BJ (cell line): Measurements from ENCODE around the gene TRAPPC2B. TPM values are rescaled to one million over a fixed set of nuclear protein-coding genes. Genes with fewer than 3 reads are reported as not detected.

Experiments
- CTCF ChIA-PET: fragments of 350-600 bp; formaldehyde crosslinking; extraction: SDS; loops from one replicate; lab custom pipeline; 2021; ENCODE audit warnings: antibody characterized with exemption, inconsistent platforms; lab: Yijun Ruan, JAX
- POLR2A ChIA-PET: fragments of 300-600 bp; sonication (Branson Sonifier 250); formaldehyde crosslinking; extraction: SDS; loops from one replicate; lab custom pipeline; 2021; ENCODE audit warnings: antibody characterized with exemption; lab: Charles Lee
- DNase-seq: peaks from one replicate; pipeline ENCODE4 v3.0.0-alpha.2; 2011; ENCODE audit warnings: low read depth
- H3K27me3 ChIP-seq: 2 replicates; pipeline ENCODE4 v1.6.0; 2011; ENCODE audit warnings: low read length; ENCODE audit not compliant: control insufficient read depth, insufficient read depth
- H3K36me3 ChIP-seq: 2 replicates; pipeline ENCODE4 v1.5.1; 2011; ENCODE audit warnings: low read length; ENCODE audit not compliant: control insufficient read depth, insufficient read depth
- H3K4me3 ChIP-seq: 2 replicates; pipeline ENCODE4 v1.5.1; 2011; ENCODE audit warnings: low read depth, mild to moderate bottlenecking, control low read depth, low read length
- polyA plus RNA-seq: library from polyadenylated mRNA; depleted of rRNA; stranded (reverse); fragments of >200 nt; gene quantifications from 2 replicates; pipeline ENCODE4 v1.2.3, GENCODE V29; 2011
- TF ChIP-seq, protein P1 (sequence below): IDR thresholded peaks from 2 replicates; pipeline ENCODE4 v1.5.1; 2011; ENCODE audit warnings: low read depth, mild to moderate bottlenecking, control low read depth, inconsistent platforms, low read length, moderate library complexity; ENCODE audit not compliant: insufficient read depth

TRAPPC2B gene
- polyA plus RNA-seq, 1 experiment = 11.0 TPM

DNA sequence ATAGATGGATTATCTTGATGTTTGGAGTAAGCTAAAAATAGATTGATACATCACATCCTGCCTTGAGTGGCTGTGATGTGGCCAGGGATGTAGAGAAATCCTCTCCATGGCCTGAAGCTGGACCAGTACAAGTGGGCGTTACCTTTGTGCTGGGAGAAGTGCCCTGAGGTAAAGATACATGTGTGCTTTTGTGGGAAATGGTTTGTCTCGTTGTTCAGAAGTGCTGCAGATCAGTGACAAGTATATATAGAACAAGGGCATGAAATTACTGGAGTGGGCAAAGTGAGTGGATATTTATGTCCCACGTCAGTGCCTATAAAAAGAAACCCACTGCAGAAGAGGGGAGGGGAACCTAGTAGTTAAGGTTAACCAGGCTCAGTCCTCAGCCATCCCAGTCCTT lies 24.5 kb upstream of the TRAPPC2B start:
- no peak for DNase-seq
- Histone ChIP-seq H3K36me3 (no peaks in the 10 kb centered on the region), H3K4me3 (no peak overlapping the region), H3K27me3 (no peaks in the 10 kb centered on the region)
- ChIA-PET CTCF (no interaction called here), POLR2A (no interaction called here)
- TF ChIP-seq, protein P1, sequence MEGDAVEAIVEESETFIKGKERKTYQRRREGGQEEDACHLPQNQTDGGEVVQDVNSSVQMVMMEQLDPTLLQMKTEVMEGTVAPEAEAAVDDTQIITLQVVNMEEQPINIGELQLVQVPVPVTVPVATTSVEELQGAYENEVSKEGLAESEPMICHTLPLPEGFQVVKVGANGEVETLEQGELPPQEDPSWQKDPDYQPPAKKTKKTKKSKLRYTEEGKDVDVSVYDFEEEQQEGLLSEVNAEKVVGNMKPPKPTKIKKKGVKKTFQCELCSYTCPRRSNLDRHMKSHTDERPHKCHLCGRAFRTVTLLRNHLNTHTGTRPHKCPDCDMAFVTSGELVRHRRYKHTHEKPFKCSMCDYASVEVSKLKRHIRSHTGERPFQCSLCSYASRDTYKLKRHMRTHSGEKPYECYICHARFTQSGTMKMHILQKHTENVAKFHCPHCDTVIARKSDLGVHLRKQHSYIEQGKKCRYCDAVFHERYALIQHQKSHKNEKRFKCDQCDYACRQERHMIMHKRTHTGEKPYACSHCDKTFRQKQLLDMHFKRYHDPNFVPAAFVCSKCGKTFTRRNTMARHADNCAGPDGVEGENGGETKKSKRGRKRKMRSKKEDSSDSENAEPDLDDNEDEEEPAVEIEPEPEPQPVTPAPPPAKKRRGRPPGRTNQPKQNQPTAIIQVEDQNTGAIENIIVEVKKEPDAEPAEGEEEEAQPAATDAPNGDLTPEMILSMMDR = no peak

DNA sequence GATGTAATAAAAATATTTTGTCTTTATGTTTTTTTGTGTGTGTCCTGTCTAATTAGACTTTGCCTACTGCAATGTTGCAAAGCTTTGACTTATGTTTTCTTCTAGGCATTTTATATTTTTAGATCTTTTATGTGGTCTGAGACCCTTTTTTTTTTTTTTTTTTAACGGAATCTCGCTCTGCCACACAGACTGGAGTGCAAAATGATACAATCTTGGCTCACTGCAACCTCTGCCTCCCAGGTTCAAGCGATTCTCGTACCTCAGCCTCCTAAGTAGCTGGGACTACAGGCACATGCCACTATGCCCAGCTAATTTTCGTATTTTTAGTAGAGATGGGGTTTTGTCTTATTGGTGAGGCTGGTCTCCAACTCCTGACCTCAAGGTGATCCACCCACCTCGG lies 20.8 kb upstream of the TRAPPC2B start:
- no peak for DNase-seq
- H3K4me3 ChIP-seq = no peak overlapping the region
- no peaks in the 10 kb centered on the region for H3K27me3 ChIP-seq
- H3K36me3 ChIP-seq = no peaks in the 10 kb centered on the region
- POLR2A ChIA-PET = no interaction called here
- CTCF ChIA-PET = no interaction called here
- TF ChIP-seq, protein P1 = no peak

DNA sequence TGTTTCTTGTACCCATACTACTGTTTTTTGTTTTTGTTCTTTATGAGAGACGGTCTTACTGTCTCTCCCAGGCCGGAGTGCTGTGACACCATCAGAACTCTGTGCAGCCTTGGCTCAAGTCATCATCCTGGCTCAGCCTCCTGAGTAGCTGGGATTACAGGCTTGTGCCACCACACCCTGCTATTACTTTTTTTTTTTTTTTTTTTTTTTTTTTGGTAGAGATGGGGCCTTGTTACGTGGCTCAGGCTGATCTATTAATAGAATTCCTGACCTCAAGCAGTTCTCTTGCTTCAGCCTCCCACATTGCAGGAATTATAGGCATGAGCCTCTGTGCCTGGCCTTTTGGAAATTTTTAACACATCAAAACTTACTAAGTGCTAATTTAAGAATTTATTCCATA lies 15.2 kb upstream of the TRAPPC2B start:
- no peaks in the 10 kb centered on the region for H3K36me3 ChIP-seq
- TF ChIP-seq, protein P1 = no peak
- DNase-seq = peak; percentile 45
- POLR2A ChIA-PET = no interaction called here
- H3K4me3 ChIP-seq = no peak overlapping the region
- H3K27me3 ChIP-seq = no peaks in the 10 kb centered on the region
- CTCF ChIA-PET = interaction anchor here (0.6 kb wide), 1 partner anchor 126 kb away, joined by 4 read pairs; no protein-coding TSS in a partner anchor

DNA sequence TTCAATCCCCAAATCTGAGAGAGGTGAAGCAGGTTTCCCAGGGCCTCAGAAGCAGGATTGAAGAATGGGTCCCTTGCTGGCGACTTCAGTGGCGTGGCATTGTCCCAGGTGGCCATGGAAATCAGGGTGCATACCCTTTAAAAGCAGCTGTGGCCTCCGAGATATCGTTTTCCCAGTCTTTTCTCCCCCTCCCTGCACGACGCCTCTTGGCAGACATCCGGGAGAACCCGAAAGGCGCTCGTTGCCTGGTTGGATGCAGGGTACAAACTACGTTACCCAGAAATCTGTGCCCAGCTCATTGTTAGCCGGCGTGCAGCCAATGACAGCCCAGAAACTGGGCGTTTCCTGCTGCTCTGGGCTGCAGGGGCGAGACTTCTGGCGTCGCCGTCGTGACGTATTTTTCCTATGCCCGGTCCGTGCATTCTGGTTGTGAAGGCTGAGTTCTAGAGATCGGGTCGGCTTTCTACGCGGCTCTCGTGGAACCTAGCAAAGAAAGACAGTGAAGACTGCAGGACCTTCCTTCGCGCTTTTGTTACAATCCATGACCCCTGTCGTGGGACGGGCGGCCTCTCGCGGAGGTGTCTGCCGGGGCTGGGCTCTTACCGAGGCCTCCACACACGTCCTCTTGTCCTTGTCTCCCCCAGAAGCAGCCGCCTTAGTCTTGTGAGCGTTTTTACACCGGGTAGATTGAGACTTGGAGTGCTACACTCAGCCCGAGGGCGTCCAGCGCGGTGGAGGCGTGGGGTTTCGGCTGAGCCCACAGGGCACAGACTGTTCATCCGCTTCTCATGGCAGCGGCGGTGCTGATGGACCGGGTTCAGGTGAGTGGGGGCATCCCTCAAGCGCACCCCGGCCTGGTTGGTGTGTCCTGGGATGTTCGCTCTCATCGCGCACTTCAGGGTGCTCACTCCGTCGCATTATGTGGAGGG lies 12.2 kb upstream of the TRAPPC2B start, which contains the start of gene ZNF304:
ZNF304 (plus strand) TSS at position 395 of the 929 bp plus-strand sequence; CDS start at position 789, 394 bp downstream.
- CTCF ChIA-PET = no interaction called here
- peak within 1 kb of the TSS; percentile 99 for H3K4me3 ChIP-seq
- TF ChIP-seq, protein P1 = no peak
- DNase-seq = peak; percentile 80
- no peaks in the 10 kb centered on the region for H3K27me3 ChIP-seq
- POLR2A ChIA-PET = interaction anchor here (0.7 kb wide), 1 partner anchor 12 kb away, joined by 4 read pairs; the partner anchor contains the start of genes TRAPPC2B and ZNF547
- peaks cover 7% of the 10 kb centered on the region for H3K36me3 ChIP-seq

DNA sequence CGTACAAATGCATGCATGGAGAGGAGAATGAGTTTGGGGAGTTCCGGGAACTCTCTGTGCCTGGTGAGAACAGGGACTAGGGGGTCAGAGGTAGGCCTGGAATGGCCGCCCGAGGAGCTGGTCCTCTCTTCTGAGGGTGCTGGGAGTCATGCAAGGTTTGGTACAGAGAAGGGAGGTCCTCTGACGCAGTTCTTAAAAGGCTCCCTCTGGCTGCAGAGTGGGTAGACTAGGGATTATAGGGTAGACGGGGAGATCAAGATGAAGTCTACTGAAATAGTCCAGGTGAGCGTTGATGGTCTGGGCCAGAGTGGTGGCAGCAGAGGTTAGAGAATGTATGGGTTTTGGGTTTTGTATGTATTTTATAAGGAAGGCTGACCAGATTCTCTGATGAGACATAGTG lies 11.5 kb upstream of the TRAPPC2B start:
- POLR2A ChIA-PET = no interaction called here

More for the DNA sequence above, 11.5 kb upstream of the TRAPPC2B start:
- TF ChIP-seq, protein P1 = no peak
- peaks cover 11% of the 10 kb centered on the region for H3K36me3 ChIP-seq
- H3K4me3 ChIP-seq = peak overlapping the region; percentile 99
- CTCF ChIA-PET = no interaction called here
- H3K27me3 ChIP-seq = no peaks in the 10 kb centered on the region
- no peak for DNase-seq
